SHP77 treated with DMSO at 0.1 percent for 48 hours (cell line): ENCODE results near the gene UBE2D4.
"Not testable (repeated sequence)": the region's sequence is repeated elsewhere in the genome, so short reads cannot be mapped to it uniquely, and the experiment has no call there.

Experiments used
- DNase-seq: peaks from one replicate; lab custom pipeline; 2025; lab: John Stamatoyannopoulos, UW

The UBE2D4 gene

DNA sequence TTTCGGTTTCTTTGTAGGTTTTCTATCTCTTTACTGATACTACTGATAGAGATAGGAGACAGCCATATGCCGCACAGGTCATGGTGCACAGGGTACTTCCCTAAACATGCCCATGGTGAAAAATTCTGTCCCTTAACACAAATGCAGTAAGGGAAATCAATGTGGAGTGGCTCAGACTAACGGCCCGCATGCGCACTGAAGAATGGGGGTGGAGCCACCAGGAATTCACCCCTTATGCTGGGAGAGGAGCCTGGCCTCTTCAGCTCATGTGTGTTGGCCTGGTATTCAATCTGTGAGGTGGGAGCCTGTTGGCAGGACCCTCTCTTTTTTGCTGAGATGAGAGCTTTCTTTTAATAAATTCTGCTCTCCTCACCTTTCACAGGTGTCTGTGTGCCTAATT, 11.4 kb upstream of the UBE2D4 start:
- DNase-seq = no peak

DNA sequence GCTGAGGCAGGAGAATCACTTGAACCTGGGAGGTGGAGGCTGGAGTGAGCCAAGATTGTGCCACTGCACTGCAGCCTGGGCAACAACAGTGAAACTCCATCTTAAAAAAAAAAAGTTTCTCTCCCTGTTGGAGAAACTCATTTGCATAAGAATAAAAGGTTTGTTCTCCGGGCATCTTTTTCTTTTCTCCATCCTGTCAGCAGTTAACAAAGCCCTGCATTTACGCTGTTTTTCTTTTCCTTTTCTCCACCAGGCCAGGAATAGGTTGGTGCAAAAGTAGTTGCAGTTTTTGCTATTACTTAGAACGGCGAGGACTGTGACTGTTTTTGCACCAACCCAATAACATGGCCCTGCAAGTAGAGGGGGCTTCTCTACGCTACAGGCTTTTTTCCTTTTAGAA, 10.3 kb upstream of the UBE2D4 start:
- DNase-seq = no peak

DNA sequence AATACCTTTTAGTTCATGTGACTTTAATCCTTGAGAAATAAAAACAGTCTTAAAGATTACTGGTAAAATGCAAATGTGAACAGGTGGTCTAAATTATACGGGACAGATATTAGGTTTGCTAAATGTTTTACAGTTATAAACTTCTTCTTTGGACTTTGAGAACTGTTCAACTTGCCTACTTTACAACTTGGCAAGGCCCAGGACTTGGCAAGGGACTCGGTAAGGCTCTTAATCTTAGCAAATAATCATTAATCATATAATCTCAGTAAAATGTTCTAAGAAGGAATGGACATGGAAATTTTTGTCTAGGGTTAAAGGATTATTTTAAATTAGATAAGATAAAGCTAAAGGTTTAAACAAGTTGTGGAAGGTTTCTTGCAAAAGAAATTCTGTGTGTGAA, 4.8 kb upstream of the UBE2D4 start:
- DNase-seq = no peak

DNA sequence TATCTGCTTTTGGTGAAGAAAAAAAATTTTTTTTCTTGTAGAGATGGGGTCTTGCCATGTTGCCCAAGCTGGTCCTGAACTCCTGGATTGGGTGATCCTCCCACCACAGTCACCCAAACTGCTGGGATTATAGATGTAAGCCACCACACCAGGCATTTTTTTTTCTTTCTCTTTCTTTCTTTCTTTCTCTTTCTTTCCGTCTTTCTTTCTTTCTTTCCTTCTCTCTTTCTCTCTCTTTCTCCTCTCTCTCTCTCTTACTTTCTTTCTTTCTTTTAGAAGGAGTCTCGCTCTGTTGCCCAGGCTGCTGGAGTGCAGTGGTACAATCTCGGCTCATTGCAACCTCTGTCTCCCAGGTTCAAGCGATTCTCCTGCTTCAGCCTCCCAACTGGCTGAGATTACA, 3.5 kb upstream of the UBE2D4 start:
- no peak for DNase-seq

DNA sequence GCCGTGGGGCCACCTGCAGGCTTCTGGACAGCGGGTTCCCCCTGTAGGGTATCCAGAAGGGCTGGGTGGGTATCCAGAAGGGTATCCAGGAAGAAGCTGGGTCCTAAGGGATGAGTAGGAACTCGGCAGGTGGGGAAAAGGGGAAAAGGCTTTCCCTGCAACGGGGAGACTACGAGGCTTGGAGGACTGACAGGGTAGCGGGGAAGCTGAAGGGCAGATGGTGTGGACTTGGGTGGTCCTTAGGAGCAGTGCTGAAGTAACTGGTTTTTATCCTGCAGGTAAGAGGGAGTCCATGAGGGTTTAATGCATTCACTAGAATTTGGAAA, 525 bp downstream of the UBE2D4 start:
- DNase-seq = no peak

DNA sequence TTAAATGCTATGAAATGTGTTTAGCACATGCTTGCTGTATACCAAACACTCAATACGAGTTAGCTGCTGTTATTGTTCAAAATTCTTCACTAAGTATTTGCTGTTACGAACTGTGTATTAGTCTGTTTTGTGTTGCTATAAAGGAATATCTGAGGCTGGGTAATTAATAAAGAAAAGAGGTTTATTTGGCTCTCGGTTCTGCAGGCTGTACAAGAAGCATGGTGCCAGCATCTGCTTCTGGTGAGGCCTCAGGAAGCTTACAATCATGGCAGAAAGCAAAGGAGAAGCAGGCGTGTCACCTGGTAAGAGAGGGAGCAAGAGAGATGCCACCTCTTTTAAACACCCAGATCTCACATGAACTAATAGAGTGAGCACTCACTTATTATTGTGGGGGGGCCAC, 1.6 kb downstream of the UBE2D4 start:
- no peak for DNase-seq

DNA sequence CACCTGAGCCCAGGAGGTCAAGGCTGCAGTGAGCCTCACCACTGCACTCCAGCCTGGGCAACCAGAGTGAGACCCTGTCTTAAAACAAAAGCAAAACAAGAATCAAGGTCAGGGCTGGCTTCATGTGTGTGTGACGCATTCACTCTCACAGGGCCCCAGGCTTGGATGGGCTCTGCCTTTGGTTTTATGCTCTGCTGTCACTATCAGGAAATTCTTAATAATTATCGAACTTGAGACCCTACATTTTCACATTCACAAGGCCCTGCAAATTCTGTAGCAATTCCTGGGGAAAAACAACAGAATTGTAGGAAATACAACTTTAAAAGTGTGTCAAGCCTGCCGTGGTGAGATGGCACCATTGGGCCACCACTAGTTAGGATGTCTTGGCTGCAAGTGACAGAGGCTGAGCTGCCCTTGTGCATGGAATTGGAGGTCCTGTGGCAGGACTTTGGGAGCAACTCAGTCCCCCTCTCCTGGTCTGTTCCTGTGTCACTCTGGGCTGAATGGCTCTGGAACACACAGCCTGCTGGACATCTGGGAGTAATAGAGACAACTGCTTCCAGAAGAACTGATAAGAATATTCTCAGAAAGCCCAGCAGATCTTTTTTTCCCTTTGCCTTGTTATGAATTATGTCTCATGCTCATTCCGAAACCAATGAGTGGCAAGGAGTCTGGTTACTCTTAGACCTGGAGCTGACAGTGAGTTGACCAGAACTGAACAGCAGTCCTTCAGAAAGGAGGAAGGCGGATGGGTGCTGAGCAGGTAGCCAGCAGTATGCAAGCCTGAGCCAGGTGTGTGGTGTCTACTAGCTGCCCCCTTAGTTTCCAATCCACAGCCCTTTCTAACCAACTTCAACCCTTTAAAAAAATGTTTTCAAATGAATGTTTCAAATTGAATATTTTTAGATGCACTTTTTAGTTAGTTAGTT, 3.6 kb downstream of the UBE2D4 start:
- no peak for DNase-seq

DNA sequence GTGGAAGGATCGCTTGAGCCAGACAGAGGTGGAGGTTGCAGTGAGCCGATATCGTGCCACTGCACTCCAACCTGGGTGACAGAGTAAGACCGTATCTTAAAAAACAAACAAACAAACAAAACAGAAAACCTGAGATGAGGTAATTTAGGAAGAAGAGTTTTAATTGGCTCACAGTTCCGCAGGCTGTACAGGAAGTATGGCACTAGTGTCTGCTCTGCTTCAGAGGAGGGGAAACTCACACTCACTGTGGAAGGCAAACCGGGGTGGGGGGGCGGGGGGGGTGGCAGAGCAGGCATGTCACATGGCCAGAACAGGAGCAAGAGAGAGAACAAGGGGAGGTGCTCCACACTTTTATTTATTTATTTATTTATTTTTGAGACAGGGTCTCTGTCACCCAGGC, 5.1 kb downstream of the UBE2D4 start:
- DNase-seq = no peak

DNA sequence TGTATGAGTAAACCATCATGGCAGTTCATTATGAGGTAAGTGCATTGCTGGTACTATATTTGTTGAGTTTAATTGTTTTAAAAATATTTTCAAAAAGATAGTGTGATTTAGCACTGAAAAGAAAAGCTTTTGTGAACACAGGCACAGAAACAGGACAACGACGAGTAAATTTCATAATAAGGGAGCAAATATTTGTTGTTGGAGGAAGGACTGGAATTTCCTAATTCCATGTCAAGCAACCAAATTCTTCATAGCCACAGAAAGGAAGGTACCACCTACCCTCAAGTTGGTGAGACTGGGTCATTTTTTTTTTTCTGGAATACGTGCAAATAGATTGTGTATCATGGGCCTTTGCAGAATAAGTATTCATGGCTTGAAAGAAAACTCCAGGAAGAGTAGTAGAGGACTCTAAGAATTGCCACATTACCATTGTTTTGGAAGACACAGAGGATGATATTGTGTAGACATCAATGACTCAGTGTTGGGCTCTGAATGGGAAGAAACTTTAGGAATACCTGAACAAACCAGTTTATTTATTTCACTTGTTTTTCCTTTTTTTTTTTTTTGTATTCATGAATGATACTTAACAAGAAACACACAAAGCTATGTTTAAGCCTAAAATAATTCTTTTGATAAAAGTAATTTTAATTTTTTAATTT, 7.8 kb downstream of the UBE2D4 start:
- DNase-seq = no peak

DNA sequence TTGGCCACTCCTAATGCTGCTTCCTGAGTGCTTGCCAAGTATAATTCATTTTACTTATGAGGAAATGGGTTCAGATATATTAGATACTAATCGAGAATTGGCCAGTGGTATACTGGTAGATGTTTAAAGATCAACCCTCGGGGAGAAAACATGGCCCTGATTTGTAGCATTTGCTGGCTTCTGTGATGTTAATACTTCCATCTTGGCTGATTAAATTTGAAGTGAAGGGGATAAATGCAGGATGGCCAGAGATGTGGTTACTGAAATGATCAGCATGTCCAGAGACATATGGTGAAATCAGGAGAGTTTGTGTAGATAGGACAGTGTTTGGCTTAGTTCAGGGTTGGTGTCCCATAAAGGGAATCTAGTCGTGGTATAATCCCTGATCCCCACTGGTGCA, 11.2 kb downstream of the UBE2D4 start:
- DNase-seq = no peak

DNA sequence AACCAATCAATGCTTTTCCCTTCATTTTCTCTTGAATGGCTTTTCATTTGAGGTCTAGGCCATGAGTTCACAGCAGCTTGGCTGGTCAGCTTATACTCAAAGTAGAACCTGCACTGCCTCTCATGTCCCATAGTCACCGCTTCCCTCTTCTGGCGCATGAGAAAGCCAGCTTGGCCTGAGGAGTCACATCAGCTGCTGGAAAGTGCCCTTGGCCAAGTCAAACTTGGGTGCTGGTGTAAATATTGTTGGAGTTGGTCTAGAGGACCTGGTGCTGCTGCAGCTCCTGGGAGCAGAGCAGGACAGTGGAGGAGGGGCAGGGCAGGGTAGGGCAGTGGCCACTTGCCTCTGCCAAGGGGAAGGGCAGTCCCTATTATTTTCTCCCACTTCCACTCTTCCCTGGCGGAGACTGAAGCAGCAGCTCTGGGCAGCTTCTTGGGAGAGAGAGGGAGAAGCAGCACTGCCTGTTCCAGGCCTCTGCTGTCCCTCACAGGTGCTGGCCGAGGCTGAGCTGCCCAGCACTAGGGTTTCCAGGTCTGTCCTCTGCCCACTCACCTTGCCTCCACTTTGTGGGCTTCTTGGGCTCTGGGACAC, 12.8 kb downstream of the UBE2D4 start:
- DNase-seq = no peak

DNA sequence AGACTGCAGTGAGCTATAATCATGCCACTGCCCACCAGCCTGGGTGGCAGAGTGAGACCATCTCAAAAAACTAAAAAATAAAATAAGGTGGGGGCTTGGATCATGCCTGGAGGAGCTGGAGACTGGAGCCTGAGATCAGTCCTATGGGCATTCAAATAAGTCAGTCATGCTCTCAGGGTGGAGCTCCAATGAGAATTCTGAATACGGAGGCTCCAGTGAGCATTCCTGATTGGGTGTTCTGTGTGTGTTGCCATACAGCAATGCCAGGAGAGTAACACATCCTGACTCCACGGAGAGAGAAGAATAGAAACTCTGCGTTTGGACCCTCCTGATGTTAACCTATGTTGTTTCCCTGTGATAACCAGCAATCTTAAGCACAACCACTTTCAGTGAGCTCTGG, 16.0 kb downstream of the UBE2D4 start:
- DNase-seq = no peak

DNA sequence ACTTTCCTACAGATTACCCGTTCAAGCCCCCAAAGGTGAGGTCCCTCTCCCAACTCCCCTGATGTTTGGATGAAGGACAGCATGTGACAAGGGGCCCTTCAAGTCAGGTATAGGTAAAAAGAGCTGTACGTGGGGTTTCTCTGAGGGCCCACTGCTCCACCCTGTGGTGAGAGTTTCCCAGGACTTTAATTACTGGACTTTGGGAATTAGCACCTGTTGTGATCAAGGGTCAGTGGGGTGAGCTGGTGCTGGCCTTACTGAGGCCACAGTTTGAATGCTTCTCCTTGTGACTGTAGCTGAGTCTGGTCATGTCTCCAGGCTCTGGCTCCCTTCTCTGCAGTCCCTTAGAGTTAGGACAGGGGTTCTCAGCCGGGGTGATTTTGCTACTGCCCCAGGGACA, 16.8 kb downstream of the UBE2D4 start:
- no peak for DNase-seq

DNA sequence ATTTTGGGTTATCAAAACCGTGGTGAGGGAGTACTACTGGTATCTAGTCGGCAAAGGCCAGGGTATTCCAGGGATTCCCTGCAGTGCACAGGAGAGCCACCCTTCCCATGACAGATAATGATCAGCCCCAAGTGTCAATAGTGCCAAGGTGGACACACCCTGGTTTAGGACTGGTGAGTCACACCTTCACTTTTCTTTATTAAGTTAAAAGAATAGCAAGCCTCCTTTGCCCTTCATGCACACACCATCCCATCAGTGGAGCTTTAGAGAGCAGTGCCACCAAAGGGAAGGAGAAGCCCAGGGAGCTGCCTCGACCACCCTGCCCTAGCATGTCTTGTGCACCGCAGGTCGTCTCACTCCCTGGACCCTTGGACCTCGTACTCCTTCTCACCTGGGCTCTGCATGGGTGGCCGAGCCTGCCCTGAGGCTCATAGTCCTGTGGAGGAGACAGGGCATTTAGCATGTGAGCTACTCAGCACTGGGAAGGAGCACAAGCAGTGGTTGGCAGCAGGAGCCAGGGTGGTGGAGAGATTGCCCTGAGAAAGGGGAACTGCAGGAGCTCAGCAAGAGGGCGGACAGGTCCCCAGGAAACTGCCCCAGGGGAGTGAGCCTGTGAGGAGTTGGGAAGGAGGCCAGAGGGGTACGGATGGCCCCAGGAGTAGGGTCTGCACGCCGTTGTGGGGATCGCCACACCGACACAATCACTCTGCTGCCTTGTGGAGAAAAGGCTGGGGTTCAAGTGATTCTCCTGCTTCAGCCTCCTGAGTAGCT, 17.4 kb downstream of the UBE2D4 start:
- no peak for DNase-seq

DNA sequence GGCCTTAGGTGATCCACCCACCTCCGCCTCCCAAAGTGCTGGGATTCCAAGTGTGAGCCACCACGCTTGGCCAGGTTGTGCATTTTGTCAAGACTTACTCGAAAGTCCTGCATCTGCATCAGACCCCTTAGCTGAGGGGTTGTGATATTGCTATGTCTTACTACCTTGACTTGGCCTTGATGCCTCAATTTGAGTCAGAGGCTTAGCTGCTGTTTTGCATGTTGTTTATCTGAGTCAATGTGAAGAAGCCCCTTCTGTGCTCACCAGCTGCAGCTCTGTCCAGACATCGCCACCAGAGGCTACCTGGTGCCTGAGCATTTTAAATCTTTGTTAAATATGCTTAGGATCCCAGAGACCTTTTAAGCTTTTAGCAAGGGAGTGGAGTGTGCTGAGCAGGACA, 18.1 kb downstream of the UBE2D4 start:
- DNase-seq = no peak

DNA sequence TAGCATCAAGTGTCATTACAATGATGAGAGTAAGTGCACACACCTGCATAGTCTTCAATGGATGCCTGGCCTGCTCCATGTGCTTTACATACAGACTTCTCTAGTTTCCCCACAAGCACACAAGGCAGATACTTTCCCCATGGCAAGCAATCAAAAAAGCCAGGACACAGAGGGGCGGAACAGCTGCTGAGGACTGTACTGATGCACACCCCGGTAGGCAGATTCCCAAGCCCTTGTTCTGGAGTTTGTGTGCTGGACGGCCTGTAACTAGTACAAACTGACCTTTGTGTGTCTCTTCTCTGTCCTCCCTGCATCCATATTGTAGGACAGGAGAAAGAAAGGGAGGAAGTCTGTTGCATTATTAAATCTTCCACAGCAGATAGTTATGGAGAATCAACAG, 25.8 kb downstream of the UBE2D4 start:
- DNase-seq = no peak

DNA sequence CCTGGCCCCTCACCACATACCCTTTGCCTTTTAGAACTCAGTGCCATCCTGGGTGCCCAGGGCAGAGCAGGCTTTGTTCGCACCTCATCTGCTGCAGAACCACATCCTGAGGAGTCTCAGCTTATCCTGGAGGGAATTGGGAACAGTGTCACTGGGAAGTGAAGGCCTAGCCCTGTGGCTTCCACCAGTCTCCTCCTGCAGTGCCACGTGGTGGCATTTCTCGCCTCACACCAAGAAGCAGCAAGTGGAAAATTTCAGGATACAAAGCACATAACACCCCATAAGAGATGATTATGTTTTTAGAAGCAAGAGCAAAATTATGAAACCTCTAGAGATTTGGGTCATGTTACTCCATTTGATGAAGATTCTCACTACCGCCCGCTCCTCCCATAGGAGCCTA, 26.8 kb downstream of the UBE2D4 start:
- no peak for DNase-seq

DNA sequence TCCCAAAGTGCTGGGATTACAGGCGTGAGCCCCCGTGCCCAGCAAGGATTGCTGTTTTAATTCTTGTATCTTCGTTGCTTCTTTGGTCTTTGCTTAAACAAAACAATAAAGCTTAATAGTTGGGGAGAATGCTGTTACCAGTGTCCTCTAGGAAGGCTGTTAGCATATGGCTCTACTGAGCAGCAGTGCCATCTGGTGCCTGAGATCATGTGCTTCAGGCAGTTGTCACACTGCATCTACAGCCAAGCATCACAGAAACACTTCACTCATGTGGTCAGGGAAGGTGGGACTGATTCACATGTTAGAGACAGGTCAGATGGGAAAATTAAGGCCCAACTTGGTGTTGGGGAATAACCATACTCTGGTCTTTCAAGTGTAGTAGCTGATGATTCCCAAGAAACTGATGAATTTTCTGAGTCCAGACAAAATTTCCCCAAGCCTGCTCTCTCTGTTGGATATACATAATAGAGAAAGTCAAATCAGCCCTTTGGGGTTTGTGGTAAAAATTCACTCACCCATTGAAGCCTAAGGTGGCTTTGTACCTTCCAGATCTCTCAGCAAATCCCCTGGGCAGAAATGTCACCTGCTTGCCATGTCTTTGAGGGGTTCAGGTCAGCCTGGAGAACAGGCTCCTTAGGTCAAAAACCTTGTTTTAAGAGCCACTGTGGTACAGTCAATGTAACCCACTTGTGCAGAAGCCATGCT, 28.4 kb downstream of the UBE2D4 start:
- DNase-seq = peak; percentile 33

DNA sequence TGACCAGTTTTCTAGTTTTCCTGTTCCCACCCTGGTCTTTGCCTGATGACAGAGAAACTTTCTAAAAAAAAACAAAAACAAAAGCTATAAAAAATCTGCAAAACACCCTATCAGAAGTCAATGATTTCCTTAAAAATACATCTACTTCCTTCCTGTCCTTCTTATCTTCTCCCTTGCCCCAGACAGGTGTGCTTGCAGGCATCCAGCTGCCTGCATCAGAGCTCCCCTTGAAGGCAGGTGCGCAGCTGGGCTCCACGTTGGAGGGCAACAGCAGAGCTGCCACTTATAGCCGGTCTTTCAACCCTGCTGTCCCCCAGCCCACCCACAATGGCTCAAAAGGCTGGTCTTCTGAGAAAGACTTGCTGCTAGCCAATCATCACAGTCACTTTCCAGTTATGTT, 29.8 kb downstream of the UBE2D4 start:
- no peak for DNase-seq

DNA sequence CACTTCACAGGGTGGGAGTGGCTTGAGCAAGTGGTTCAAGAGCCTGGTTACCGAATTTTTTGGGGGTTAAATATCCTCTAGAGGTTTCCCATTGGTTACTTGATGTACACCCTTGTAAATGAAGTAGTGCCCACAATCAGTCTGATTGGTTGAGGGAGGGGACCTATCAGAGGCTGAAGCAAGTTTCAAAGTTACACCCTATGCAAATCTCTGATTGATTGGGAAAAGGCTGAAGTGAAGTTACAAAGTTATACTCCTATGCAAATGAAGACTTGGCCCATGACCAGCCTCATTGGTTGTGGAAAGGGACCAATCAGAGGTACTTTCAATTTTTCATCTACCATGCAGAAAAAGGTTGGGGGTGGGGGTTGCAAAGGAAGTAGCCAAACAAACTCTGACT, 34.7 kb downstream of the UBE2D4 start:
- no peak for DNase-seq

DNA sequence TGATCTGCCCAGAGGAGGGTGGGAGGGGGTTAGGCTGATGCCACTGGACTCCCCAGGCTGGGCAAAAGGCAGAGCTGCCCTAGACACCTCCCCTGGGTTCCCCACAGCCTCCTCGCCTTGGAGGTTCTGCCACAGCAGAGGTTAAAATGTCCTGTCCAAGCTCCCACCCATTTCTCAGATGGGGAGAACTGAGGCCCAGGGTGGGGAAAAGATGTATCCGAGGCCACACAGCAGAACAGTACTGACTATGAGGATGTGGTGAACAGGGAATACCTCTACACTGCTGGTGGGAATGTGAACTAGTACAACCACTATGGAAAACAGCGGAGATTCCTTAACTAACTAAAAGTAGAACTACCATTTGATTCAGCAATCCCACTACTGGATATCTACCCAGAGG, 40.2 kb downstream of the UBE2D4 start:
- not testable (repeated sequence) for DNase-seq
